ENCODE results near the gene ZNF385A.

The ZNF385A gene

DNA sequence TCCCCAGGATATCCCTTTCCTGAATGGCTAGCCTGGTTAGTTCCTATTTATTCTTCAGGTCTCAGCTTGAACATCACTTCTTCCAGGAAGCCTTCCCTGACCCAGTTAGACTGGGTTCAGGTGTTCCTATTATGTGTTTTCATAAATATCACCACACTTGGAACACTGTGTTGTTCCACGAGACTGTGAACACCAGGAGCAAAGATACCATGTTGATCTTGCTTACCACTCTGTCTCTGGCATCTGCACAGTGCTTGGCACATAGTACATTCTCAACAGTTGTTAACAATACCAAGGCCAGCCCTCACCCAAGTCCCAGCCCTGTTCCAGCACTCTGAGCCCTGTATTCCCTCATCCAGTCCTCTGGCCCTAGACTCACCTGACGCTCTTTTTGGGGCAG lies 13.7 kb upstream of the ZNF385A start:
- CTCF ChIA-PET, result interaction anchor here (0.6 to 12.2 kb wide), 12 partner anchors 12 to 184 kb away, joined by 3 to 924 read pairs (median 8); partner anchors contain the start of genes ITGA5 and ZNF385A
- POLR2A ChIA-PET, result no interaction called here
- peaks cover 16 to 88% of the 10 kb centered on the region in 2 experiments for H3K36me3 ChIP-seq (ENCODE audit: control insufficient read depth in 2 of 2, insufficient read depth in 1 of 2, low read length in 2 of 2)
- H3K9me3 ChIP-seq (ENCODE audit: control insufficient read depth, insufficient read depth, low read depth, low read length), result no peaks in the 10 kb centered on the region
- TF ChIP-seq, protein P1, sequence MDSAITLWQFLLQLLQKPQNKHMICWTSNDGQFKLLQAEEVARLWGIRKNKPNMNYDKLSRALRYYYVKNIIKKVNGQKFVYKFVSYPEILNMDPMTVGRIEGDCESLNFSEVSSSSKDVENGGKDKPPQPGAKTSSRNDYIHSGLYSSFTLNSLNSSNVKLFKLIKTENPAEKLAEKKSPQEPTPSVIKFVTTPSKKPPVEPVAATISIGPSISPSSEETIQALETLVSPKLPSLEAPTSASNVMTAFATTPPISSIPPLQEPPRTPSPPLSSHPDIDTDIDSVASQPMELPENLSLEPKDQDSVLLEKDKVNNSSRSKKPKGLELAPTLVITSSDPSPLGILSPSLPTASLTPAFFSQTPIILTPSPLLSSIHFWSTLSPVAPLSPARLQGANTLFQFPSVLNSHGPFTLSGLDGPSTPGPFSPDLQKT (IDR thresholded peaks at IDR 0.05; ENCODE audit: borderline replicate concordance, low read depth, low read length), result no peak
- TF ChIP-seq SCRT2 (tag by site-specific recombination; IDR thresholded peaks at IDR 0.05), result no peak
- TF ChIP-seq ZFP37 (tag by site-specific recombination; IDR thresholded peaks at IDR 0.05), result no peak
- no peak for TF ChIP-seq ZNF24 (tag by site-specific recombination; IDR thresholded peaks at IDR 0.05)
- no peak for TF ChIP-seq ZNF514 (tag by site-specific recombination; IDR thresholded peaks at IDR 0.05)
- TF ChIP-seq MEIS1 (CRISPR knock-in tag; IDR thresholded peaks at IDR 0.05; ENCODE audit: borderline replicate concordance), result no peak
- TF ChIP-seq ZNF174 (tag by site-specific recombination; IDR thresholded peaks at IDR 0.05), result no peak
- TF ChIP-seq ZNF416 (tag by site-specific recombination; IDR thresholded peaks at IDR 0.05), result no peak
- TF ChIP-seq, protein P2, sequence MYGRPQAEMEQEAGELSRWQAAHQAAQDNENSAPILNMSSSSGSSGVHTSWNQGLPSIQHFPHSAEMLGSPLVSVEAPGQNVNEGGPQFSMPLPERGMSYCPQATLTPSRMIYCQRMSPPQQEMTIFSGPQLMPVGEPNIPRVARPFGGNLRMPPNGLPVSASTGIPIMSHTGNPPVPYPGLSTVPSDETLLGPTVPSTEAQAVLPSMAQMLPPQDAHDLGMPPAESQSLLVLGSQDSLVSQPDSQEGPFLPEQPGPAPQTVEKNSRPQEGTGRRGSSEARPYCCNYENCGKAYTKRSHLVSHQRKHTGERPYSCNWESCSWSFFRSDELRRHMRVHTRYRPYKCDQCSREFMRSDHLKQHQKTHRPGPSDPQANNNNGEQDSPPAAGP (tag by site-specific recombination; IDR thresholded peaks at IDR 0.05), result no peak
- TF ChIP-seq ZNF529 (tag by site-specific recombination; IDR thresholded peaks at IDR 0.05; ENCODE audit: insufficient replicate concordance), result no peak
- no peak for TF ChIP-seq ZNF202 (tag by site-specific recombination; IDR thresholded peaks at IDR 0.05; ENCODE audit: borderline replicate concordance)
- TF ChIP-seq ZNF341 (tag by site-specific recombination; IDR thresholded peaks at IDR 0.05; ENCODE audit: low read depth), result no peak
- TF ChIP-seq ZBTB48 (tag by site-specific recombination; IDR thresholded peaks at IDR 0.05), result no peak
- no peak for TF ChIP-seq KLF16 (tag by site-specific recombination; IDR thresholded peaks at IDR 0.05)
- no peak for TF ChIP-seq ZNF580 (tag by site-specific recombination; IDR thresholded peaks at IDR 0.05)
- no peak for TF ChIP-seq ZBTB21 (tag by site-specific recombination; IDR thresholded peaks at IDR 0.05)
- no peak for TF ChIP-seq ZNF280C (tag by site-specific recombination; IDR thresholded peaks at IDR 0.05)
- TF ChIP-seq ZNF654 (tag by site-specific recombination; IDR thresholded peaks at IDR 0.05; ENCODE audit: low read depth), result no peak
- H3K27ac ChIP-seq (ENCODE audit: extremely low read depth, low read depth, low read length), result no peak overlapping the region
- H3K4me3 ChIP-seq (ENCODE audit: low read depth, low read length), result no peak overlapping the region
- no peaks in the 10 kb centered on the region for H3K4me1 ChIP-seq (ENCODE audit: control insufficient read depth, insufficient read depth, low read length)

DNA sequence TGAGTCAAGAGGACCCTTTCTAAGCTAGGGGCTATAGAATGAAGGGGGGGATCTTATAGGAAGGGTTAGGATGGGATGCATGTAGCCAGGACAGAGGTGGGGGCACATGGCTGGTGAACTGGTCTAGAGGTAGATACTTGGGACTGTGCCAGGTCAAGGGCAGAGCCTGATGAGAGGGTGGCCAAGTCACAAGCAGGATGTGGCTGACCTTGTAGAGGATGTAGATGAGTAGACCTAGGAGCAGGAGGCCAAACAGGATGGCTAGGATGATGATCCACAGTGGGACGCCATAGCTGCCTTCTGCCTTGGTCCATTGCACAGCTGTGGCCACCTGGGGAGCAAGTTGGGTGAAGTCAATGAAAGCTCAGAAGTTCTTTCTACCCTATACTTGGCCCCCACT lies 12.6 kb upstream of the ZNF385A start:
- Histone ChIP-seq H3K4me3 (ENCODE audit: low read depth, low read length) (no peak overlapping the region), H3K27ac (ENCODE audit: extremely low read depth, low read depth, low read length) (no peak overlapping the region), H3K4me1 (ENCODE audit: control insufficient read depth, insufficient read depth, low read length) (no peaks in the 10 kb centered on the region), H3K36me3 (ENCODE audit: control insufficient read depth in 2 of 2, insufficient read depth in 1 of 2, low read length in 2 of 2) (peaks cover 16 to 78% of the 10 kb centered on the region in 2 experiments), H3K9me3 (ENCODE audit: control insufficient read depth, insufficient read depth, low read depth, low read length) (no peaks in the 10 kb centered on the region)
- POLR2A ChIA-PET, result no interaction called here
- CTCF ChIA-PET, result interaction anchor here (0.7 to 12.2 kb wide), 6 partner anchors 11 to 653 kb away, joined by 3 to 924 read pairs (median 22); partner anchors contain the start of gene ZNF385A
- TF ChIP-seq ZNF660 (tag by site-specific recombination; IDR thresholded peaks at IDR 0.05) (no peak), ZNF121 (tag by site-specific recombination; IDR thresholded peaks at IDR 0.05) (no peak), ZNF677 (tag by site-specific recombination; IDR thresholded peaks at IDR 0.05) (no peak), ZNF488 (tag by site-specific recombination; IDR thresholded peaks at IDR 0.05) (no peak), AEBP2 (tag by site-specific recombination; IDR thresholded peaks at IDR 0.05; ENCODE audit: borderline replicate concordance) (no peak), ZNF248 (tag by site-specific recombination; IDR thresholded peaks at IDR 0.05) (no peak), ZNF146 (tag by site-specific recombination; IDR thresholded peaks at IDR 0.05) (no peak), EGR2 (tag by site-specific recombination; IDR thresholded peaks at IDR 0.05; ENCODE audit: low read depth) (no peak)
- TF ChIP-seq, protein P3, sequence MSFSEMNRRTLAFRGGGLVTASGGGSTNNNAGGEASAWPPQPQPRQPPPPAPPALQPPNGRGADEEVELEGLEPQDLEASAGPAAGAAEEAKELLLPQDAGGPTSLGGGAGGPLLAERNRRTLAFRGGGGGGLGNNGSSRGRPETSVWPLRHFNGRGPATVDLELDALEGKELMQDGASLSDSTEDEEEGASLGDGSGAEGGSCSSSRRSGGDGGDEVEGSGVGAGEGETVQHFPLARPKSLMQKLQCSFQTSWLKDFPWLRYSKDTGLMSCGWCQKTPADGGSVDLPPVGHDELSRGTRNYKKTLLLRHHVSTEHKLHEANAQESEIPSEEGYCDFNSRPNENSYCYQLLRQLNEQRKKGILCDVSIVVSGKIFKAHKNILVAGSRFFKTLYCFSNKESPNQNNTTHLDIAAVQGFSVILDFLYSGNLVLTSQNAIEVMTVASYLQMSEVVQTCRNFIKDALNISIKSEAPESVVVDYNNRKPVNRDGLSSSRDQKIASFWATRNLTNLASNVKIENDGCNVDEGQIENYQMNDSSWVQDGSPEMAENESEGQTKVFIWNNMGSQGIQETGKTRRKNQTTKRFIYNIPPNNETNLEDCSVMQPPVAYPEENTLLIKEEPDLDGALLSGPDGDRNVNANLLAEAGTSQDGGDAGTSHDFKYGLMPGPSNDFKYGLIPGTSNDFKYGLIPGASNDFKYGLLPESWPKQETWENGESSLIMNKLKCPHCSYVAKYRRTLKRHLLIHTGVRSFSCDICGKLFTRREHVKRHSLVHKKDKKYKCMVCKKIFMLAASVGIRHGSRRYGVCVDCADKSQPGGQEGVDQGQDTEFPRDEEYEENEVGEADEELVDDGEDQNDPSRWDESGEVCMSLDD (tag by site-specific recombination; IDR thresholded peaks at IDR 0.05), result no peak
